WERI-Rb-1 (cell line): ENCODE measurements around the gene IGFBP6.

Experiments
- DNase-seq: peaks from one replicate; pipeline ENCODE4 v3.0.0-alpha.2; 2020
- H3K27ac ChIP-seq: fragments of 250-450 bp; sonication (Bioruptor Pico); 2 replicates; pipeline ENCODE4 v1.5.1; 2020; ENCODE audit warnings: mild to moderate bottlenecking, moderate library complexity
- H3K27me3 ChIP-seq: fragments of 250-450 bp; sonication (Bioruptor Pico); 2 replicates; pipeline ENCODE4 v1.5.1; 2021; ENCODE audit warnings: mild to moderate bottlenecking, low read depth, moderate library complexity; ENCODE audit not compliant: insufficient read depth, severe bottlenecking
- H3K36me3 ChIP-seq: fragments of 250-450 bp; sonication (Bioruptor Pico); 2 replicates; pipeline ENCODE4 v1.5.1; 2020; ENCODE audit warnings: mild to moderate bottlenecking, moderate library complexity
- H3K4me3 ChIP-seq: 2 replicates; pipeline ENCODE4 v1.5.1; 2011; ENCODE audit warnings: low read depth, mild to moderate bottlenecking, control low read depth, low read length
- H3K9me3 ChIP-seq: fragments of 250-450 bp; sonication (Bioruptor Pico); 2 replicates; pipeline ENCODE4 v1.5.1; 2021; ENCODE audit warnings: mild to moderate bottlenecking, moderate library complexity; ENCODE audit not compliant: severe bottlenecking
- CTCF ChIP-seq: IDR thresholded peaks from 2 replicates; pipeline ENCODE4 v1.5.1; 2011; ENCODE audit warnings: low read depth, mild to moderate bottlenecking, control low read depth, inconsistent platforms, low read length

The IGFBP6 gene

DNA sequence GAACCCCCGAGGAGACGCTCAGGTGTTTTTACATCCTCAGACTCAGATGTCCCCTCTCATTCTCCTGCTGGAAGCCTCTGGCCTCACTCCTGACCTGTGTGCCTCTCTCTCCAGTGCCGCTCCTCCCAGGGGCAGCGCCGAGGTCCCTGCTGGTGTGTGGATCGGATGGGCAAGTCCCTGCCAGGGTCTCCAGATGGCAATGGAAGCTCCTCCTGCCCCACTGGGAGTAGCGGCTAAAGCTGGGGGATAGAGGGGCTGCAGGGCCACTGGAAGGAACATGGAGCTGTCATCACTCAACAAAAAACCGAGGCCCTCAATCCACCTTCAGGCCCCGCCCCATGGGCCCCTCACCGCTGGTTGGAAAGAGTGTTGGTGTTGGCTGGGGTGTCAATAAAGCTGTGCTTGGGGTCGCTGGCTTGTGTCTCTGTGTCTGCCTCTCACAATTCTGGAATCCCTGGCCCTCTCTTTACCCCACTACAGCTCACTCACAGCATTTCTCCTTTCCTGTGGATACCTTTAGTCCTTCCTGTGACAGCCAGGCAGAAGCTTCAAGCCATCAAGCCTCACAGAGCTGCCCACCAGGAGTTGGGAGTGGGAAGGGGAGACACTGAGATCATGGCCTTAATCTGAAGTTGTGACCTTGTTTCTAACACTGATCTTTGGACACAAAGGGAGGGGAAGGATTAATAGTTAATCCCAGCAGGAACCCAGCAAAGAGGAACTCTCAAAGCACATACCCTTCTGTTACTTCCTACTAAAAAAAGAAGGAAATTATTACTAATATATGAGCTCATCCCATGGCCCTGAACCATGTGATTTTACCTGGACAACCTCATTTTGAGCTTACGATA lies 4.7 kb downstream of the IGFBP6 start:
- DNase-seq: peak; percentile 47
- H3K4me3 ChIP-seq: no peak overlapping the region

GRCh38 chr12:53102883-53103807 lies 5.7 kb downstream of the IGFBP6 start, which contains the start of gene SOAT2:
TSS of gene SOAT2 (plus strand) at chr12:53103486. CDS start at chr12:53103578, 92 bp downstream.
- TF ChIP-seq CTCF: no peak
- no peak for DNase-seq
- peaks cover 8% of the 10 kb centered on the region for H3K27me3 ChIP-seq
- H3K27ac ChIP-seq: peak within 1 kb of the TSS; percentile 50; the same call in 1 of the 2 replicates
- H3K9me3 ChIP-seq: no peaks in the 10 kb centered on the region
- H3K4me3 ChIP-seq: no peak within 1 kb of the TSS
- H3K36me3 ChIP-seq: no peaks in the 10 kb centered on the region

More for the DNA sequence above, 4.7 kb downstream of the IGFBP6 start:
- no peaks in the 10 kb centered on the region for H3K9me3 ChIP-seq
- H3K36me3 ChIP-seq: no peaks in the 10 kb centered on the region
- no peak for TF ChIP-seq CTCF
- H3K27ac ChIP-seq: peak overlapping the region; percentile 50; the same call in 1 of the 2 replicates
- peaks cover 18% of the 10 kb centered on the region for H3K27me3 ChIP-seq

- H3K4me3 ChIP-seq: no peak overlapping the region
- H3K27ac ChIP-seq: no peak overlapping the region
- no peaks in the 10 kb centered on the region for H3K36me3 ChIP-seq
- H3K27me3 ChIP-seq: peaks cover under 1% of the 10 kb centered on the region
- H3K9me3 ChIP-seq: no peaks in the 10 kb centered on the region
- TF ChIP-seq CTCF: no peak
- DNase-seq: no peak
Measured at GRCh38 chr12:53103860-53104305, 6.4 kb downstream of the IGFBP6 start.

GRCh38 chr12:53105256-53105655 lies 7.8 kb downstream of the IGFBP6 start:
- no peak overlapping the region for H3K27ac ChIP-seq
- no peak for DNase-seq

More at GRCh38 chr12:53105256-53105655, 7.8 kb downstream of the IGFBP6 start:
- no peak for TF ChIP-seq CTCF
- Histone ChIP-seq H3K36me3 (no peaks in the 10 kb centered on the region), H3K27me3 (no peaks in the 10 kb centered on the region), H3K4me3 (no peak overlapping the region), H3K9me3 (no peaks in the 10 kb centered on the region)
